ENCODE results near the gene TRIM31. TPM values are rescaled to one million over a fixed set of nuclear protein-coding genes. Genes with fewer than 3 reads are reported as not detected.
A peak's percentile ranks its signal among the peaks of the same experiment; 100 is the strongest.

TRIM31 gene
- total and polyA plus RNA-seq, 4 donors: 0.16 to 1.3 (median 0.48) TPM

DNA sequence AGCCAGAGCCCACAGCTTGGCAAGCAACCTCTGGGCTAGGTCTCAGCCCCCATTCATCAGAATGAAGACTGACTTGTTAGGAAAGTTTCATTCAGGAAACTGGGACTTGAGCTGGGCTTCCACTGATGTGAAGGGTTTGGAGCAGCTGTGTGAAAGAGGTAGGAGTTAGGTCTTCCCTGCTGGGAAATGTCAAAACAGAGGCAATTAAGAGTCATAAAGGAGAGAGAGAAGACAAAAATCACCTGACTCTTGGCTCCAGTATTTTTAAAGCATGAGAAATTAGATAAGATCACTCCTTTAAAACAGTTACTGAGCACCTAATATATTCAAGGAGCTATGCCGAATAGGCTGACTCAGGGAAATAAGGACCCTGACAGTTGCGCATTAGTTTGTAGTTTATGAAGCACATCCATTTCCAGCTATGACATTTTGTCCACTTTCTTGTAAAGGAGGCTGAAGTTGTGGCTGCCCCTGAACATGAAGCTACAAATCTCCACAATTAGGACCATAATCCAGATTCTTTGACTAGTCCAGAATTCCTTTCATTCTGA lies 19.1 kb upstream of the TRIM31 start:
- peaks cover 0 to 21% (median 1%) of the 10 kb centered on the region in 4 donors for H3K27me3 ChIP-seq (ENCODE audit: control insufficient read depth in 4 of 4, insufficient read depth in 4 of 4, low read length in 3 of 4)
- no peak for DNase-seq (ENCODE audit: low spot score)
- no peaks in the 10 kb centered on the region for H3K36me3 ChIP-seq (ENCODE audit: control insufficient read depth in 4 of 4, insufficient read depth in 3 of 4, low read depth in 1 of 4, low read length in 3 of 4)
- WGBS: 74% methylated on average over 2 of the region's 2 CpGs
- H3K4me3 ChIP-seq (ENCODE audit: low read depth in 1 of 3, low read length in 3 of 3): no peak overlapping the region
- peaks cover 2 to 7% (median 4%) of the 10 kb centered on the region in 4 donors for H3K4me1 ChIP-seq (ENCODE audit: control insufficient read depth in 4 of 4, insufficient read depth in 4 of 4, low read length in 3 of 4)
- no peak for TF ChIP-seq GABPA (IDR thresholded peaks at IDR 0.05 in 1 of 2, conservative IDR thresholded peaks at IDR 0.05 in 1 of 2)
- no peak for TF ChIP-seq RXRA (IDR thresholded peaks at IDR 0.05)
- TF ChIP-seq SP1 (IDR thresholded peaks at IDR 0.05): no peak
- no peak for TF ChIP-seq FOXA1 (IDR thresholded peaks at IDR 0.05)
- no peak for TF ChIP-seq RAD21 (IDR thresholded peaks at IDR 0.05)
- no peak for TF ChIP-seq EGR1 (IDR thresholded peaks at IDR 0.05; ENCODE audit: low read depth in 2 of 2)
- no peak overlapping the region for H3K9ac ChIP-seq (ENCODE audit: low read depth in 1 of 2, low read length in 2 of 2)
- H3K9me3 ChIP-seq (ENCODE audit: control insufficient read depth in 4 of 4, low read length in 3 of 4): no peaks in the 10 kb centered on the region
- H3K27ac ChIP-seq (ENCODE audit: low read depth in 1 of 2, low read length in 2 of 2): no peak overlapping the region

DNA sequence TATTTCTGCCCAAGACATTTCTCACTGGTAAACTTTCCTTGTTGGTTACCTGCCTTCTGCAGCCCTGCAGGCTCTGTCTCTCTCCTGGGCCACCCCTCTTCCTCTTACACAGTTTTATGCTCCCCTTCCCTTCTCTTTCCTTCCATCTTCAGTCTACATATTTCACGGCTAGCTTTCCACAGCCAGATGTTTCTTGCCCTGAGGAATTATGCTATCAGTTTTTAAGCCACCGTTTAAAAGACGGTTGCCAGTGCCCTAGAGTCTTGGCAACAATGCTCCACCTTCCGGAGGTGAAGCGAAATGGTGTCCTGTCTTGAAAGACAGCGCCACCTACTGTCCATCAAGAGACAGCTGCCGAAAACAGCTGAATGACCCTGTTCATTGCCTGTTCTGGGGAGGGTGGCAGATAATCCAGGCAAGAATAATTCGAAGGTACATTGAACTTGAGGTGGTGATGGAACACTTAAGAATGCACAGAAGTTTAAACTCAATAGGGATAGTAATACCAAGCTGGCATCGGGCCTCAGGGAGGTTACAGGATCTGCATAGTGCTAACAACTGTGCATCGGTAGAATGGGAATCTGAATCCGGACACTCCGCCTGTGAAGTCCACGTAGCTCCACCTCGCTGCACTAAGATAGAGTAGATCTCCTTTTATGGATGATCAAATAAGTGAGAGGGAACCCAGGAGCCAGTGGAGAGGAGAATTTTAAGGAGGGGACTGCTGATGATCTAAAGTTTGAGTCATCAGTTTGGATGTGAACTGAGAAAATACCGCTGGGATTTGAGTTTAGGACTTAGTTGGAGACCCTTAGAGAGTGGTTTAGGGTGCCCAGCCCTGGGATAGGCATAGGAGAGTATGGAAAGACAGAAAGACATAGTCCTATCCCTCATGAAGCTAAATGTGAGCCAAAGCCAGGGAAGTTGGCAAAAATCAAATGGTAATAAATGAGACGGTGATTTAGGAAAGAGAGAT lies 18.3 kb upstream of the TRIM31 start:
- Histone ChIP-seq H3K27ac (ENCODE audit: low read depth in 1 of 2, low read length in 2 of 2) (no peak overlapping the region), H3K4me3 (ENCODE audit: low read depth in 1 of 3, low read length in 3 of 3) (no peak overlapping the region), H3K9ac (ENCODE audit: low read depth in 1 of 2, low read length in 2 of 2) (peak overlapping the region in 1 of 2 donors; percentile 21), H3K9me3 (ENCODE audit: control insufficient read depth in 4 of 4, low read length in 3 of 4) (no peaks in the 10 kb centered on the region), H3K27me3 (ENCODE audit: control insufficient read depth in 4 of 4, insufficient read depth in 4 of 4, low read length in 3 of 4) (peaks cover 0 to 21% (median 1%) of the 10 kb centered on the region in 4 donors), H3K4me1 (ENCODE audit: control insufficient read depth in 4 of 4, insufficient read depth in 4 of 4, low read length in 3 of 4) (peaks cover 2 to 7% (median 4%) of the 10 kb centered on the region in 4 donors), H3K36me3 (ENCODE audit: control insufficient read depth in 4 of 4, insufficient read depth in 3 of 4, low read depth in 1 of 4, low read length in 3 of 4) (no peaks in the 10 kb centered on the region)
- DNase-seq (ENCODE audit: low spot score): no peak
- no peak for TF ChIP-seq JUND (IDR thresholded peaks at IDR 0.05)
- no peak for TF ChIP-seq NR2F2 (IDR thresholded peaks at IDR 0.05)
- no peak for TF ChIP-seq SP1 (IDR thresholded peaks at IDR 0.05)
- TF ChIP-seq, protein P1, sequence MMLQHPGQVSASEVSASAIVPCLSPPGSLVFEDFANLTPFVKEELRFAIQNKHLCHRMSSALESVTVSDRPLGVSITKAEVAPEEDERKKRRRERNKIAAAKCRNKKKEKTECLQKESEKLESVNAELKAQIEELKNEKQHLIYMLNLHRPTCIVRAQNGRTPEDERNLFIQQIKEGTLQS (IDR thresholded peaks at IDR 0.05): no peak
- TF ChIP-seq RAD21 (IDR thresholded peaks at IDR 0.05): peak; percentile 91 to 96
- no peak for TF ChIP-seq ZBTB33 (IDR thresholded peaks at IDR 0.05)
- TF ChIP-seq HNF4G (IDR thresholded peaks at IDR 0.05): no peak
- TF ChIP-seq, protein P2, sequence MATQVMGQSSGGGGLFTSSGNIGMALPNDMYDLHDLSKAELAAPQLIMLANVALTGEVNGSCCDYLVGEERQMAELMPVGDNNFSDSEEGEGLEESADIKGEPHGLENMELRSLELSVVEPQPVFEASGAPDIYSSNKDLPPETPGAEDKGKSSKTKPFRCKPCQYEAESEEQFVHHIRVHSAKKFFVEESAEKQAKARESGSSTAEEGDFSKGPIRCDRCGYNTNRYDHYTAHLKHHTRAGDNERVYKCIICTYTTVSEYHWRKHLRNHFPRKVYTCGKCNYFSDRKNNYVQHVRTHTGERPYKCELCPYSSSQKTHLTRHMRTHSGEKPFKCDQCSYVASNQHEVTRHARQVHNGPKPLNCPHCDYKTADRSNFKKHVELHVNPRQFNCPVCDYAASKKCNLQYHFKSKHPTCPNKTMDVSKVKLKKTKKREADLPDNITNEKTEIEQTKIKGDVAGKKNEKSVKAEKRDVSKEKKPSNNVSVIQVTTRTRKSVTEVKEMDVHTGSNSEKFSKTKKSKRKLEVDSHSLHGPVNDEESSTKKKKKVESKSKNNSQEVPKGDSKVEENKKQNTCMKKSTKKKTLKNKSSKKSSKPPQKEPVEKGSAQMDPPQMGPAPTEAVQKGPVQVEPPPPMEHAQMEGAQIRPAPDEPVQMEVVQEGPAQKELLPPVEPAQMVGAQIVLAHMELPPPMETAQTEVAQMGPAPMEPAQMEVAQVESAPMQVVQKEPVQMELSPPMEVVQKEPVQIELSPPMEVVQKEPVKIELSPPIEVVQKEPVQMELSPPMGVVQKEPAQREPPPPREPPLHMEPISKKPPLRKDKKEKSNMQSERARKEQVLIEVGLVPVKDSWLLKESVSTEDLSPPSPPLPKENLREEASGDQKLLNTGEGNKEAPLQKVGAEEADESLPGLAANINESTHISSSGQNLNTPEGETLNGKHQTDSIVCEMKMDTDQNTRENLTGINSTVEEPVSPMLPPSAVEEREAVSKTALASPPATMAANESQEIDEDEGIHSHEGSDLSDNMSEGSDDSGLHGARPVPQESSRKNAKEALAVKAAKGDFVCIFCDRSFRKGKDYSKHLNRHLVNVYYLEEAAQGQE (IDR thresholded peaks at IDR 0.05): no peak
- no peak for TF ChIP-seq EGR1 (IDR thresholded peaks at IDR 0.05; ENCODE audit: low read depth in 2 of 2)
- TF ChIP-seq RXRA (IDR thresholded peaks at IDR 0.05): peak in 1 of 2 donors; percentile 12
- no peak for TF ChIP-seq YY1 (IDR thresholded peaks at IDR 0.05)
- no peak for TF ChIP-seq FOXA1 (IDR thresholded peaks at IDR 0.05)
- TF ChIP-seq TAF1 (conservative IDR thresholded peaks at IDR 0.05): no peak
- TF ChIP-seq GABPA (IDR thresholded peaks at IDR 0.05 in 1 of 2, conservative IDR thresholded peaks at IDR 0.05 in 1 of 2): no peak
- no peak for TF ChIP-seq MAX (IDR thresholded peaks at IDR 0.05)
- TF ChIP-seq HNF4A (conservative IDR thresholded peaks at IDR 0.05): peak; percentile 14 to 26
- TF ChIP-seq FOXA2 (IDR thresholded peaks at IDR 0.05): no peak
- TF ChIP-seq, protein P3, sequence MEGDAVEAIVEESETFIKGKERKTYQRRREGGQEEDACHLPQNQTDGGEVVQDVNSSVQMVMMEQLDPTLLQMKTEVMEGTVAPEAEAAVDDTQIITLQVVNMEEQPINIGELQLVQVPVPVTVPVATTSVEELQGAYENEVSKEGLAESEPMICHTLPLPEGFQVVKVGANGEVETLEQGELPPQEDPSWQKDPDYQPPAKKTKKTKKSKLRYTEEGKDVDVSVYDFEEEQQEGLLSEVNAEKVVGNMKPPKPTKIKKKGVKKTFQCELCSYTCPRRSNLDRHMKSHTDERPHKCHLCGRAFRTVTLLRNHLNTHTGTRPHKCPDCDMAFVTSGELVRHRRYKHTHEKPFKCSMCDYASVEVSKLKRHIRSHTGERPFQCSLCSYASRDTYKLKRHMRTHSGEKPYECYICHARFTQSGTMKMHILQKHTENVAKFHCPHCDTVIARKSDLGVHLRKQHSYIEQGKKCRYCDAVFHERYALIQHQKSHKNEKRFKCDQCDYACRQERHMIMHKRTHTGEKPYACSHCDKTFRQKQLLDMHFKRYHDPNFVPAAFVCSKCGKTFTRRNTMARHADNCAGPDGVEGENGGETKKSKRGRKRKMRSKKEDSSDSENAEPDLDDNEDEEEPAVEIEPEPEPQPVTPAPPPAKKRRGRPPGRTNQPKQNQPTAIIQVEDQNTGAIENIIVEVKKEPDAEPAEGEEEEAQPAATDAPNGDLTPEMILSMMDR (IDR thresholded peaks at IDR 0.05; ENCODE audit: low read depth, low read length, missing input control): peak; percentile 97
- WGBS: 28% methylated on average over 16 of the region's 16 CpGs
